Measurements from ENCODE around the gene TAAR2.

The TAAR2 gene

DNA sequence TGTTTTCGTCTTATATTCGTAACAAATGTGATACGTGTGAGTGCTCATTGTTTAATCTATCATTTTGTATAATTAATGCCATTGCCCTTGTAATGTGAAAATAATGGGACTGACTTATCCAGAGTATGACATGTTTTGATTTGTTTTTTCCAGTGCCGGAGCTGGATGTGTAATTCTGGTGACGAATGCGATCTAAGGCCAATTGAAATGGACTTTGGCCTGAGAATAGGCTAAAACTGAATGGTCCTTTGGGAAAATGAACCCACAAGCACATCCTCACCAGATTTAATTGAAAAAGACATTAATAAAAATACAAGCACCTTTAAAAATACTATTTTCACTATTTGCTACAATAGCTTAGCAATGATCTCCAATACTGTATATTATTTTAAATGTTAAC lies 27.9 kb downstream of the TAAR2 start:
- peaks cover 5% of the 10 kb centered on the region for H3K27me3 Mint-ChIP-seq
- H3K9me3 Mint-ChIP-seq: no peaks in the 10 kb centered on the region
- no peaks in the 10 kb centered on the region for H3K4me1 Mint-ChIP-seq
- no peak overlapping the region for H3K27ac Mint-ChIP-seq
- no peak for DNase-seq (ENCODE audit: low spot score in 2 of 2)
- no peaks in the 10 kb centered on the region for H3K36me3 Mint-ChIP-seq
- no peak for ATAC-seq (ENCODE audit: low read depth)
- H3K4me3 Mint-ChIP-seq: no peak overlapping the region

DNA sequence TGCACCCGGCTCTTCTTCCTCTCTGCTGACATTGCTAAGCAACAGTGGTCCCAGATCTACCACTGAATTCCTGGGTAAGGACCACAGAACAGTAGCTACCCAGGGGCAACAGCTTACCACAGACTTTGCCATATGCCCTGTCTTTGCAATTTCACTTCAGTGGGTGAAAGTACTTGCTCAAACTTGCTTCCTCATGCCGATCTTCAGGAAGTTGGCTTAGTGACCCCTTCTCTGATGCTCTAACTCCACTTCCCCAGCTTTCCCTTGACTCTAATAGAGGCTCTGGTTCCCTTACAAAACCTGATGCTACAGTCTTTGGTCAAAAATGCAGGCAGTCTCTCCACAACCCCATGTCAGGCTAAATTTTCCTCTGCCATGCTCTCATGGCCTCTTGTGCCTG lies 31.2 kb downstream of the TAAR2 start:
- H3K4me1 Mint-ChIP-seq: no peaks in the 10 kb centered on the region
- DNase-seq (ENCODE audit: low spot score in 2 of 2): no peak
- H3K27ac Mint-ChIP-seq: no peak overlapping the region
- H3K9me3 Mint-ChIP-seq: peaks cover under 1% of the 10 kb centered on the region
- no peak for ATAC-seq (ENCODE audit: low read depth)
- peaks cover 7% of the 10 kb centered on the region for H3K27me3 Mint-ChIP-seq
- H3K36me3 Mint-ChIP-seq: no peaks in the 10 kb centered on the region
- no peak overlapping the region for H3K4me3 Mint-ChIP-seq

DNA sequence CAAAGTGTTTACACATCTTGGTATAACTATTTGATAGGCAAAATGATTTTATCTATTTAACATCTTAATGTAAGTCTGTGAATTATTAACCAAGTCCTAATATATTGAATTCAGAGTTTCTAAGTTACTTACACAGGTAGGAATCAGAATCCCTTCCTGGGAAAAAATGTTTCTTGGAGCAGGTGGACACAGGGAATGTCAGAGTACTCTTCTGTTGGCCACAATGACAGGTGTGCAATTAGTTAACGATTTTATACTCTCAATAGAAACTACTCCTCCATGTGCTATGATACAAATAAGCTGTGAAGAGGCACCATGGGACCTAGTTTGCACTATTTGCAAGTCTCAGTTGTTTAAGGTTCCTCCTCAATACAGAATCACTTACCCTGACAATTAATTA lies 33.7 kb downstream of the TAAR2 start:
- ATAC-seq (ENCODE audit: low read depth) (no peak), DNase-seq (ENCODE audit: low spot score in 2 of 2) (no peak)
- no peak overlapping the region for H3K27ac Mint-ChIP-seq
- no peak overlapping the region for H3K4me3 Mint-ChIP-seq
- peaks cover 7% of the 10 kb centered on the region for H3K27me3 Mint-ChIP-seq
- no peaks in the 10 kb centered on the region for H3K4me1 Mint-ChIP-seq
- no peaks in the 10 kb centered on the region for H3K36me3 Mint-ChIP-seq
- H3K9me3 Mint-ChIP-seq: peaks cover 1% of the 10 kb centered on the region

DNA sequence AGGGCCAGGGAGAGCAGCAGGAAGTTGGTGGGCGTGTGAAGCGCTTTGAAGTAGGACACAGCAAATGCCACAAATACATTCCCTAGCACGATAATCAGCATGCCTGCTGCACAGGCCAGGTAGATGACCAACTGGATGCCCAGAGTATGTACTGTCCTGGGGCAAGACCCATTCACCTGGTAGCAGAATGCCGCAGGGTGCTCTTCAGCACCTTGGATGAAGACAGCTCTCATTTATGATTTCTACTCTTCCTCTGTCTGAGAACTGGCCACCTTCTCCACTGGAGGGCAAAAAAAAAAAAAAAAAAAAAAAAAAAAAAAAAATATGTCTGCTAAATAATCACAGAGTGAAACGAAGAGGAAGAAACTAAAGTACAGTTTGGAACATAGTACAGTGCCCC lies 34.6 kb downstream of the TAAR2 start, which contains the start of gene TAAR5:
Gene TAAR5 (minus strand): TSS at position 288 of the 400 bp plus-strand sequence. CDS start 55 bp downstream, at position 233.
- H3K4me3 Mint-ChIP-seq: no peak within 1 kb of the TSS
- no peak for DNase-seq (ENCODE audit: low spot score in 2 of 2)
- H3K36me3 Mint-ChIP-seq: no peaks in the 10 kb centered on the region
- no peak within 1 kb of the TSS for H3K27ac Mint-ChIP-seq
- no peaks in the 10 kb centered on the region for H3K4me1 Mint-ChIP-seq
- peaks cover 1% of the 10 kb centered on the region for H3K9me3 Mint-ChIP-seq
- peaks cover 7% of the 10 kb centered on the region for H3K27me3 Mint-ChIP-seq
- no peak for ATAC-seq (ENCODE audit: low read depth)

DNA sequence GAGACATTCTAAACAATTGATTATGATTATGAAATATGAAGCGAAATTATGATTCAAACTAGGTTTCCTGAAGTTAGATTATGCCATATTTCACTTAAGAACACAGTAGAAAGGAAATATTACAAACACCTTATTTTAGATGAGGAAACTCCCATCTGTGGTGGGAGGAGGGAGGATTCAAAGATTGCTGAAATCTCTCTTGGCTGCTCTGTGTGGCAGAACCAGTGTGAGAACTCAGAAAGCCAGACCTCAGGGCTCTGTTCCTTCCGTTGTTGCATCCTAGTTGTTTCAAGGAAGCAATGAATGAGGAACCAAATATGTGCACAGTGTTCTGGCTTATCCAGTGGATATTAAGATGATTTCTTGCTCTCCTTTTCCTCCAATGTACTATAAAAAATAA lies 36.7 kb downstream of the TAAR2 start:
- DNase-seq (ENCODE audit: low spot score in 2 of 2) (no peak), ATAC-seq (ENCODE audit: low read depth) (no peak)
- Mint-ChIP-seq H3K36me3 (no peaks in the 10 kb centered on the region), H3K4me1 (no peaks in the 10 kb centered on the region), H3K9me3 (peaks cover 1% of the 10 kb centered on the region), H3K27ac (no peak overlapping the region), H3K4me3 (no peak overlapping the region), H3K27me3 (peaks cover 10% of the 10 kb centered on the region)

DNA sequence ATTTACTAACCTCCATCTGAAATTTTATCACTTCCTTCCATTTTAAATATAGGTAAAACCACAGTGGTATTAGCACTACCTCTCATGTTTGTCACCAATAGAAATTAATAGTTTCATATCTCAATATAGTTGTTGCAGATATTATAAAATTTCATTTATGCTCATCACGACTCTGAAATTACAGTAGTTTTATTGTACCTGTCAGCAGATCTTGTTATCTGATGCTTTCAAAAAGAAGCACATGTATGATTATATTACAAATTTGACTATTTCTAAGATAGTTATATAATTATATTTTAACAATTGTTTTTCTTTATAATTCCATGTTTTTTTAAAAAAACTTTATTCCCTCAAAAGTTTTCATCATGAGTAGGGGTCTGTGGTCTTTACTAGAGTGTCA lies 39.4 kb downstream of the TAAR2 start:
- Mint-ChIP-seq H3K36me3 (no peaks in the 10 kb centered on the region), H3K27me3 (peaks cover 10% of the 10 kb centered on the region), H3K4me3 (no peak overlapping the region), H3K4me1 (no peaks in the 10 kb centered on the region), H3K27ac (no peak overlapping the region), H3K9me3 (peaks cover 3% of the 10 kb centered on the region)
- DNase-seq (ENCODE audit: low spot score in 2 of 2) (no peak), ATAC-seq (ENCODE audit: low read depth) (no peak)

DNA sequence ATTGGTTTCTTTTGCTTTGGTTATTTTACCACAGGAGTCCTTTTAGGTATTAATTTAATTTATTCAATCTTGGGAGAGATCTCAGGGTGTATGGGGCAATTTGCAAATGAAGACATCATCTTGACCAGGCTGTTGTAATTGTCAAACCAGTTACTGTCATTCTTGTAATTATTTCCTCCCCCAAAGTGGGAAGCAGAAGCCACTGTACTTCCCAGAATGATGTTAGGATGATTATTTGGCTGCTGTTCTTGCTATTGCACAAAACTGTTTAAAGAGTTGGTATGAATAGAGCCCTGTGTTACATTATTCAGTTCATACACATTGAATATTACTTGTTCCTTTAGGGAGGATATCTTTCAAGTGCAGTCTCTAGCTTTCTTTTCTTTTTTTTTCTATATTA lies 52.3 kb downstream of the TAAR2 start:
- Mint-ChIP-seq H3K36me3 (no peaks in the 10 kb centered on the region), H3K4me1 (no peaks in the 10 kb centered on the region), H3K27me3 (peaks cover 12% of the 10 kb centered on the region), H3K27ac (no peak overlapping the region), H3K9me3 (no peaks in the 10 kb centered on the region), H3K4me3 (no peak overlapping the region)
- ATAC-seq (ENCODE audit: low read depth) (no peak), DNase-seq (ENCODE audit: low spot score in 2 of 2) (no peak)

DNA sequence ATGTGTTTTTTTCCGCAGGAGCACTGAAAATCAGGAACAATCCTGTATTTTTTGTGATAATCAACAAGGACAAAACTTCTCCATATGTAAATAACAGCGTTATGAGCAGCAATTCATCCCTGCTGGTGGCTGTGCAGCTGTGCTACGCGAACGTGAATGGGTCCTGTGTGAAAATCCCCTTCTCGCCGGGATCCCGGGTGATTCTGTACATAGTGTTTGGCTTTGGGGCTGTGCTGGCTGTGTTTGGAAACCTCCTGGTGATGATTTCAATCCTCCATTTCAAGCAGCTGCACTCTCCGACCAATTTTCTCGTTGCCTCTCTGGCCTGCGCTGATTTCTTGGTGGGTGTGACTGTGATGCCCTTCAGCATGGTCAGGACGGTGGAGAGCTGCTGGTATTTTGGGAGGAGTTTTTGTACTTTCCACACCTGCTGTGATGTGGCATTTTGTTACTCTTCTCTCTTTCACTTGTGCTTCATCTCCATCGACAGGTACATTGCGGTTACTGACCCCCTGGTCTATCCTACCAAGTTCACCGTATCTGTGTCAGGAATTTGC lies 53.8 kb downstream of the TAAR2 start, which contains the start of gene TAAR6:
Gene TAAR6 (plus strand): TSS at position 102 of the 557 bp plus-strand sequence. CDS start 0 bp downstream, at position 102.
- no peaks in the 10 kb centered on the region for H3K36me3 Mint-ChIP-seq
- DNase-seq (ENCODE audit: low spot score in 2 of 2) (no peak), ATAC-seq (ENCODE audit: low read depth) (no peak)
- no peak within 1 kb of the TSS for H3K4me3 Mint-ChIP-seq
- no peaks in the 10 kb centered on the region for H3K9me3 Mint-ChIP-seq
- H3K27ac Mint-ChIP-seq: no peak within 1 kb of the TSS
- peaks cover 11% of the 10 kb centered on the region for H3K27me3 Mint-ChIP-seq
- H3K4me1 Mint-ChIP-seq: no peaks in the 10 kb centered on the region

DNA sequence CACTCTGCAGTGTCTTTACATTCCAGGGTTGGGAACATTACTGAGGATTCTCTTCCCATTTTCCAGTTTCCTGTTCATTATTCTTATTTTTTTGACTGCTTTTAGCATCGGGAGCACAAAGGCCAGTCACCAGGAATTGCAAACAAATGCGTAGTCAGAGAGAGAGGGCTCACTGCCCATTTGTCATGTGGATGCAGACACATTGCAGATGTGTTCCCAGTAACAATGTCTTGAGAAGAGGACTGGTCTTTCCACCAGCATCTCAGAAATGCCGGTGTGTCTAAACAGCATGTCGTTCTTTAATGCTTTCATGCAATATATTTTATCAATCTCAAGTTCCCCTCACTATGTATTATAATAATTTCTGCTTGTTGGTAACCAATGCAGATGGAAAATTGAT lies 54.9 kb downstream of the TAAR2 start:
- Mint-ChIP-seq H3K27ac (no peak overlapping the region), H3K4me3 (no peak overlapping the region), H3K36me3 (no peaks in the 10 kb centered on the region), H3K27me3 (peaks cover 11% of the 10 kb centered on the region), H3K4me1 (no peaks in the 10 kb centered on the region), H3K9me3 (no peaks in the 10 kb centered on the region)
- DNase-seq (ENCODE audit: low spot score in 2 of 2) (no peak), ATAC-seq (ENCODE audit: low read depth) (no peak)

DNA sequence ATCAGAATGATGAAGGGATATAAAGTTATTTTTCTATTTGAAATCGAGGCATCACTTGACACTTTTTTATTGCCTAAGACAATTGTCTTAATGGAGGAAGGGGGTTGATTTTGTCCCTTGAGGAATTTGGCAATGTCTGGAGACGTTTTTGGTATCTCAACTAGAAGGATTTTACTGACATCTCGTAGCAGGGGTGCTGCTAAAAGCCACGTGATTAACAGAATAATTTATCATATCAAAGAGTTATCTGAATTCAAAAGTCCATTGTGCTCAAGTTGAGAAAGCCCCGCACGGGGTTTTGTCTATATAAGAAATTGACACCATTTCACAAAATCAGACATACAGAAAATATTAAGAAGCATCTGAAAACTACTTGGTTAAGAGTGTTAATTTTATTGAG lies 55.5 kb downstream of the TAAR2 start:
- Mint-ChIP-seq H3K4me3 (no peak overlapping the region), H3K9me3 (no peaks in the 10 kb centered on the region), H3K27me3 (peaks cover 11% of the 10 kb centered on the region), H3K27ac (no peak overlapping the region), H3K4me1 (no peaks in the 10 kb centered on the region), H3K36me3 (no peaks in the 10 kb centered on the region)
- DNase-seq (ENCODE audit: low spot score in 2 of 2) (no peak), ATAC-seq (ENCODE audit: low read depth) (no peak)

DNA sequence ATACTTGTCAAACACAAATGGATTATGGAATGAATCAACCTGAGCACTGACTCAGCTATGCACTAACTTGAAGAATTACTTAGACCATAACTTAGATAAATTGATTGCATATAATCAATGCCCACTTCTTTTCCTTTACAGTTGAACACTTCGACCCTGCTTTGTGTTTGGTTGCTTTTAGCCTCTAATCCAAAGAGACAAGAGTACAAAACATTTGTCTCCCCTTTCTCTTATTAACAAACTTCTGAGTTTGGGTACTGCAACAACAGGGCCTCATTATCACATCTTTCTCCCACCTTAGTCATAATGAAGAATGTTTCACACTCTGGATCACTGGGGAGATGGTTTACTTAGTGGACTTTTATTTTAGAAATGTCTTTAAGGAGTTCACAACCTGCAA lies 56.5 kb downstream of the TAAR2 start:
- DNase-seq (ENCODE audit: low spot score in 2 of 2) (no peak), ATAC-seq (ENCODE audit: low read depth) (no peak)
- no peak overlapping the region for H3K27ac Mint-ChIP-seq
- H3K4me1 Mint-ChIP-seq: no peaks in the 10 kb centered on the region
- no peaks in the 10 kb centered on the region for H3K36me3 Mint-ChIP-seq
- no peak overlapping the region for H3K4me3 Mint-ChIP-seq
- H3K9me3 Mint-ChIP-seq: no peaks in the 10 kb centered on the region
- peaks cover 10% of the 10 kb centered on the region for H3K27me3 Mint-ChIP-seq
